ENCODE measurements around the gene PCDHGC4.

DNA sequence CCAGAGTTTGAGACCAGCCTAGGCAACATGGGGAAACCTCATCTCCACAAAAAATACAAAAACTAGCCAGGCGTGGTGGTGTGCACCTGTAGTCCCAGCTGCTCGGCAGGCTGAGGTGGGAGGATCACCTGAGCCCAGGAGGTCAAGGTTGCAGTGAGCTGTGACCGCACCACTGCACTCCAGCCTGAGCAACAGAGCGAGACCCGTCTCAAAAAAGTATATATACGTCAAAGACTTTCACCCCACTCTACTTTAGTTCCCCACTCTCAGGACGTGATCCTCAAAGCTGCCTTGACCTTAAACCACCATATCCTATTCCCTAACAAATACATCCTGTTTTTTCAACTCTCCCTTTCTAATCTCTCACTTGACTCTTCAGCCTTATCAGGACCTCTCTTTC, 45.0 kb downstream of the PCDHGC4 start:
- TF ChIP-seq, protein P1, sequence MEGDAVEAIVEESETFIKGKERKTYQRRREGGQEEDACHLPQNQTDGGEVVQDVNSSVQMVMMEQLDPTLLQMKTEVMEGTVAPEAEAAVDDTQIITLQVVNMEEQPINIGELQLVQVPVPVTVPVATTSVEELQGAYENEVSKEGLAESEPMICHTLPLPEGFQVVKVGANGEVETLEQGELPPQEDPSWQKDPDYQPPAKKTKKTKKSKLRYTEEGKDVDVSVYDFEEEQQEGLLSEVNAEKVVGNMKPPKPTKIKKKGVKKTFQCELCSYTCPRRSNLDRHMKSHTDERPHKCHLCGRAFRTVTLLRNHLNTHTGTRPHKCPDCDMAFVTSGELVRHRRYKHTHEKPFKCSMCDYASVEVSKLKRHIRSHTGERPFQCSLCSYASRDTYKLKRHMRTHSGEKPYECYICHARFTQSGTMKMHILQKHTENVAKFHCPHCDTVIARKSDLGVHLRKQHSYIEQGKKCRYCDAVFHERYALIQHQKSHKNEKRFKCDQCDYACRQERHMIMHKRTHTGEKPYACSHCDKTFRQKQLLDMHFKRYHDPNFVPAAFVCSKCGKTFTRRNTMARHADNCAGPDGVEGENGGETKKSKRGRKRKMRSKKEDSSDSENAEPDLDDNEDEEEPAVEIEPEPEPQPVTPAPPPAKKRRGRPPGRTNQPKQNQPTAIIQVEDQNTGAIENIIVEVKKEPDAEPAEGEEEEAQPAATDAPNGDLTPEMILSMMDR (conservative IDR thresholded peaks at IDR 0.05; ENCODE audit: low read depth, low read length), result no peak
- no peak for TF ChIP-seq EZH2 (IDR thresholded peaks at IDR 0.05; ENCODE audit: borderline replicate concordance, low read depth, low read length, poor library complexity, severe bottlenecking)

All from A673 (cell line).